A549 (cell line): ENCODE data around the gene MTERF1.

Source experiments
- RAD21 ChIP-seq, 2 experiments: fragments of >200 bp in 1 of 2; sonication (Bioruptor Twin) in 1 of 2; formaldehyde crosslinking in 1 of 2; IDR thresholded peaks in 1 of 2; conservative IDR thresholded peaks in 1 of 2; 2 replicates in 1 of 2; 3 replicates in 1 of 2; pipeline ENCODE4 v1.6.1; 2012 to 2018; ENCODE audit warnings: inconsistent platforms in 1 of 2
- TF ChIP-seq, protein P1 (sequence below): fragments of >200 bp; sonication (Bioruptor Twin); formaldehyde crosslinking; IDR thresholded peaks from 3 replicates; pipeline ENCODE4 v1.5.1; 2016
- TF ChIP-seq, protein P2 (sequence below): IDR thresholded peaks from 2 replicates; pipeline ENCODE4 v1.6.1; 2012; ENCODE audit warnings: low read depth, borderline replicate concordance

DNA sequence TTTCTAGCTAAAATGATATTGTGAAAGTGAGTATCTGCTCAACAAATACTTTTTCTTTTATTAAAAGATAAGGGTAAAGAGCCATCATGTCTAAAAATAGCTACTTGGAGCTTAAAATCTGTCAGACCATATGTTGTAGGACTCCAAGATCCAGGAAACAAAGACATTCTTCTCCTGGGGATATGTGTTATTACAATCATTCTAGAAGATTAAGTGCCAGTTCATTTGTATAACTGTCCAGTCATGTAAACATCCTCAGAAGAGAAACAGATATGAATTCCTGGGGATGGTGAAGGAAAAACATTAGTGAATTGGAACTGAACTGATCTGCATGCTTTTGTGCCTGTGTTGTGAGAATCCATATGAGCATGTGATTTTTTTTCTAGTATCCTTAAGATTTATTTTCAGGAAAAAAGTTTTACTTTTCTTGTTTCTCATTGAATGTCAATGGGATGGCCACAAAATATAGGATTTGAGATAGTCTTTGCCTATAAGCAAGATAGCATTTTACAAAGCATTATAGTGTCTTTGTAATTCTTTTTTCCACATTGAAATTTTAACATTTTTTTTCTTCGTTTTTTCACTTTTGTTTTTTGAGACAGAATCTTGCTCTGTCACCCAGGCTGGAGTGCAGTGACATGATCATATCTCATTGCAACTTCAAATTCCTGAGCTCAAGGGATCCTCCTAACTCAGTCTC, 14.4 kb upstream of the MTERF1 start:
- TF ChIP-seq, protein P1, sequence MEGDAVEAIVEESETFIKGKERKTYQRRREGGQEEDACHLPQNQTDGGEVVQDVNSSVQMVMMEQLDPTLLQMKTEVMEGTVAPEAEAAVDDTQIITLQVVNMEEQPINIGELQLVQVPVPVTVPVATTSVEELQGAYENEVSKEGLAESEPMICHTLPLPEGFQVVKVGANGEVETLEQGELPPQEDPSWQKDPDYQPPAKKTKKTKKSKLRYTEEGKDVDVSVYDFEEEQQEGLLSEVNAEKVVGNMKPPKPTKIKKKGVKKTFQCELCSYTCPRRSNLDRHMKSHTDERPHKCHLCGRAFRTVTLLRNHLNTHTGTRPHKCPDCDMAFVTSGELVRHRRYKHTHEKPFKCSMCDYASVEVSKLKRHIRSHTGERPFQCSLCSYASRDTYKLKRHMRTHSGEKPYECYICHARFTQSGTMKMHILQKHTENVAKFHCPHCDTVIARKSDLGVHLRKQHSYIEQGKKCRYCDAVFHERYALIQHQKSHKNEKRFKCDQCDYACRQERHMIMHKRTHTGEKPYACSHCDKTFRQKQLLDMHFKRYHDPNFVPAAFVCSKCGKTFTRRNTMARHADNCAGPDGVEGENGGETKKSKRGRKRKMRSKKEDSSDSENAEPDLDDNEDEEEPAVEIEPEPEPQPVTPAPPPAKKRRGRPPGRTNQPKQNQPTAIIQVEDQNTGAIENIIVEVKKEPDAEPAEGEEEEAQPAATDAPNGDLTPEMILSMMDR, result no peak
- TF ChIP-seq, protein P2, sequence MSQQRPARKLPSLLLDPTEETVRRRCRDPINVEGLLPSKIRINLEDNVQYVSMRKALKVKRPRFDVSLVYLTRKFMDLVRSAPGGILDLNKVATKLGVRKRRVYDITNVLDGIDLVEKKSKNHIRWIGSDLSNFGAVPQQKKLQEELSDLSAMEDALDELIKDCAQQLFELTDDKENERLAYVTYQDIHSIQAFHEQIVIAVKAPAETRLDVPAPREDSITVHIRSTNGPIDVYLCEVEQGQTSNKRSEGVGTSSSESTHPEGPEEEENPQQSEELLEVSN, result no peak
- TF ChIP-seq RAD21 (conservative IDR thresholded peaks at IDR 0.05 in 1 of 2, IDR thresholded peaks at IDR 0.05 in 1 of 2), result no peak
